HepG2 (cell line): ENCODE results near the gene VEGFB. TPM values are rescaled to one million over a fixed set of nuclear protein-coding genes. Genes with fewer than 3 reads are reported as not detected.
A peak's percentile ranks its signal among the peaks of the same experiment; 100 is the strongest.

Source experiments
- AGO2 ChIP-seq: fragments of 200-400 bp; formaldehyde crosslinking; optimal IDR thresholded peaks from 2 replicates; pipeline ENCODE3; 2017; ENCODE audit warnings: mild to moderate bottlenecking, low read depth, low read length, moderate library complexity
- FOXC1 ChIP-seq: sonication (generic); formaldehyde crosslinking; IDR thresholded peaks from 2 replicates; pipeline ENCODE4 v1.8.0; 2022; ENCODE audit warnings: mild to moderate bottlenecking, missing genetic modification reagents, borderline replicate concordance
- ISL2 ChIP-seq: sonication (generic); formaldehyde crosslinking; IDR thresholded peaks from 2 replicates; pipeline ENCODE4 v1.5.0; 2020; ENCODE audit warnings: missing genetic modification reagents
- MED8 ChIP-seq: sonication (generic); formaldehyde crosslinking; IDR thresholded peaks from 2 replicates; pipeline ENCODE4 v1.8.1; 2023; ENCODE audit warnings: mild to moderate bottlenecking, missing genetic modification reagents; ENCODE audit not compliant: insufficient replicate concordance
- NFYB ChIP-seq: sonication (generic); formaldehyde crosslinking; IDR thresholded peaks from 2 replicates; pipeline ENCODE4 v1.4.0; 2020; ENCODE audit warnings: missing genetic modification reagents
- POLR2AphosphoS5 ChIP-seq: IDR thresholded peaks from 2 replicates; pipeline ENCODE4 v1.6.1; 2012; ENCODE audit warnings: low read depth, low read length
- ZBTB7A ChIP-seq: sonication (generic); formaldehyde crosslinking; IDR thresholded peaks from 2 replicates; pipeline ENCODE4 v1.8.0; 2022; ENCODE audit warnings: mild to moderate bottlenecking, missing genetic modification reagents
- ZHX1 ChIP-seq: sonication (generic); formaldehyde crosslinking; IDR thresholded peaks from 2 replicates; pipeline ENCODE4 v1.8.1; 2022; ENCODE audit warnings: low read depth, mild to moderate bottlenecking, missing genetic modification reagents
- ZMYM4 ChIP-seq: sonication (generic); formaldehyde crosslinking; IDR thresholded peaks from 2 replicates; pipeline ENCODE4 v1.8.1; 2023; ENCODE audit warnings: mild to moderate bottlenecking, missing genetic modification reagents
- polyA plus RNA-seq, 8 experiments: library from polyadenylated mRNA; depleted of rRNA in 3 of 8; stranded (reverse) in 7 of 8; unstranded in 1 of 8; fragments of >200 nt; fragmentation: Illumina TruSeq in 4 of 8; extraction: Trizol in 4 of 8; gene quantifications; 2 replicates each; pipeline versions ENCODE4 v1.2.1 to v1.2.3, GENCODE V29; 2011 to 2016; ENCODE audit warnings: low read depth in 4 of 8, missing spikeins in 1 of 8, mixed read lengths in 1 of 8; ENCODE audit not compliant: insufficient read depth in 1 of 8
- total RNA-seq, 5 experiments: library from RNA; depleted of rRNA; stranded (reverse); fragments of >200 nt; fragmentation: Illumina TruSeq; extraction: Trizol; gene quantifications; 2 replicates each; pipeline ENCODE4 v1.2.3, GENCODE V29; 2016; ENCODE audit warnings: low read depth in 1 of 5
- TF ChIP-seq, protein P1 (sequence below): IDR thresholded peaks from 2 replicates; pipeline ENCODE4 v1.6.1; 2016; ENCODE audit warnings: low read depth
- TF ChIP-seq, protein P2 (sequence below): sonication (generic); formaldehyde crosslinking; IDR thresholded peaks from 2 replicates; pipeline ENCODE4 v1.5.0; 2020; ENCODE audit warnings: missing genetic modification reagents
- TF ChIP-seq, protein P3 (sequence below): sonication (generic); formaldehyde crosslinking; IDR thresholded peaks from 2 replicates; pipeline ENCODE4 v1.8.0; 2022; ENCODE audit warnings: mild to moderate bottlenecking, missing genetic modification reagents, borderline replicate concordance

VEGFB gene
- total and polyA plus RNA-seq, 2 of the 13 experiments (the other 11 are each of a cell fraction or from before 2014, with no cell fraction given): 9.0 to 11.3 TPM

GRCh38 chr11:64230171-64230984, 4.0 kb upstream of the VEGFB start, which contains the start of gene DNAJC4 (continued):
- TF ChIP-seq, protein P1, sequence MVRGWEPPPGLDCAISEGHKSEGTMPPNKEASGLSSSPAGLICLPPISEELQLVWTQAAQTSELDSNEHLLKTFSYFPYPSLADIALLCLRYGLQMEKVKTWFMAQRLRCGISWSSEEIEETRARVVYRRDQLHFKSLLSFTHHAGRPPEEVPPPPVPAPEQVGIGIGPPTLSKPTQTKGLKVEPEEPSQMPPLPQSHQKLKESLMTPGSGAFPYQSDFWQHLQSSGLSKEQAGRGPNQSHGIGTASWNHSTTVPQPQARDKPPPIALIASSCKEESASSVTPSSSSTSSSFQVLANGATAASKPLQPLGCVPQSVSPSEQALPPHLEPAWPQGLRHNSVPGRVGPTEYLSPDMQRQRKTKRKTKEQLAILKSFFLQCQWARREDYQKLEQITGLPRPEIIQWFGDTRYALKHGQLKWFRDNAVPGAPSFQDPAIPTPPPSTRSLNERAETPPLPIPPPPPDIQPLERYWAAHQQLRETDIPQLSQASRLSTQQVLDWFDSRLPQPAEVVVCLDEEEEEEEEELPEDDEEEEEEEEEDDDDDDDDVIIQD (CRISPR knock-in tag): no peak
- TF ChIP-seq ZMYM4 (CRISPR knock-in tag) (peak; percentile 61; the same call in 1 of the 2 replicates), FOXC1 (CRISPR knock-in tag) (peak; percentile 80; the same call in 1 of the 2 replicates), ISL2 (CRISPR knock-in tag) (peak; percentile 23; the same call in 1 of the 2 replicates), ZBTB7A (CRISPR knock-in tag) (peak; percentile 93), ZHX1 (CRISPR knock-in tag) (no peak), POLR2AphosphoS5 (peak; percentile 69), AGO2 (peak; percentile 85), MED8 (CRISPR knock-in tag) (no peak), NFYB (CRISPR knock-in tag) (peak; percentile 76)
- TF ChIP-seq, protein P2, sequence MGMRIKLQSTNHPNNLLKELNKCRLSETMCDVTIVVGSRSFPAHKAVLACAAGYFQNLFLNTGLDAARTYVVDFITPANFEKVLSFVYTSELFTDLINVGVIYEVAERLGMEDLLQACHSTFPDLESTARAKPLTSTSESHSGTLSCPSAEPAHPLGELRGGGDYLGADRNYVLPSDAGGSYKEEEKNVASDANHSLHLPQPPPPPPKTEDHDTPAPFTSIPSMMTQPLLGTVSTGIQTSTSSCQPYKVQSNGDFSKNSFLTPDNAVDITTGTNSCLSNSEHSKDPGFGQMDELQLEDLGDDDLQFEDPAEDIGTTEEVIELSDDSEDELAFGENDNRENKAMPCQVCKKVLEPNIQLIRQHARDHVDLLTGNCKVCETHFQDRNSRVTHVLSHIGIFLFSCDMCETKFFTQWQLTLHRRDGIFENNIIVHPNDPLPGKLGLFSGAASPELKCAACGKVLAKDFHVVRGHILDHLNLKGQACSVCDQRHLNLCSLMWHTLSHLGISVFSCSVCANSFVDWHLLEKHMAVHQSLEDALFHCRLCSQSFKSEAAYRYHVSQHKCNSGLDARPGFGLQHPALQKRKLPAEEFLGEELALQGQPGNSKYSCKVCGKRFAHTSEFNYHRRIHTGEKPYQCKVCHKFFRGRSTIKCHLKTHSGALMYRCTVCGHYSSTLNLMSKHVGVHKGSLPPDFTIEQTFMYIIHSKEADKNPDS (CRISPR knock-in tag): 0 out of 2 replicates have a peak, but pooled peaks have one; percentile 52
- TF ChIP-seq, protein P3, sequence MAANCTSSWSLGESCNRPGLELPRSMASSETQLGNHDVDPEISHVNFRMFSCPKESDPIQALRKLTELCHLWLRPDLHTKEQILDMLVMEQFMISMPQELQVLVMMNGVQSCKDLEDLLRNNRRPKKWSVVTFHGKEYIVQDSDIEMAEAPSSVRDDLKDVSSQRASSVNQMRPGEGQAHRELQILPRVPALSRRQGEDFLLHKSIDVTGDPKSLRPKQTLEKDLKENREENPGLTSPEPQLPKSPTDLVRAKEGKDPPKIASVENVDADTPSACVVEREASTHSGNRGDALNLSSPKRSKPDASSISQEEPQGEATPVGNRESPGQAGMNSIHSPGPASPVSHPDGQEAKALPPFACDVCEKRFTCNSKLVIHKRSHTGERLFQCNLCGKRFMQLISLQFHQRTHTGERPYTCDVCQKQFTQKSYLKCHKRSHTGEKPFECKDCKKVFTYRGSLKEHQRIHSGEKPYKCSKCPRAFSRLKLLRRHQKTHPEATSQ (CRISPR knock-in tag): peak; percentile 58; the same call in 1 of the 2 replicates
